GM23338 (cell line): ENCODE measurements around the gene PSMB7. TPM values are rescaled to one million over a fixed set of nuclear protein-coding genes. Genes with fewer than 3 reads are reported as not detected.

Experiments used
- ATAC-seq: fragments of 200-7000 bp; cut with Tn5 transposase; 3 replicates; pipeline ENCODE4 v1.9.1; 2020
- DNase-seq: peaks from one replicate; pipeline ENCODE4 v3.0.0-alpha.2; 2015; ENCODE audit warnings: low spot score
- H2AFZ ChIP-seq: fragments of 200-600 bp; sonication (generic); 2 replicates; pipeline ENCODE4 v1.8.0; 2016; ENCODE audit warnings: antibody characterized with exemption, mild to moderate bottlenecking, moderate library complexity
- H3F3A ChIP-seq: fragments of 200-600 bp; sonication (generic); replicated peaks from 2 replicates; pipeline ENCODE4 v1.8.0; 2017; ENCODE audit warnings: antibody characterized with exemption, mixed run types, low read depth
- H3K27ac ChIP-seq: fragments of 200-600 bp; sonication (generic); 2 replicates; pipeline ENCODE4 v1.6.1; 2016; ENCODE audit warnings: low read depth
- H3K27me3 ChIP-seq: fragments of 200-600 bp; sonication (generic); 2 replicates; pipeline ENCODE4 v1.8.0; 2016; ENCODE audit warnings: mild to moderate bottlenecking, mixed run types, moderate library complexity; ENCODE audit not compliant: insufficient read depth
- H3K36me3 ChIP-seq: fragments of 200-600 bp; sonication (generic); 2 replicates; pipeline ENCODE4 v1.8.0; 2016; ENCODE audit warnings: mild to moderate bottlenecking; ENCODE audit not compliant: insufficient read depth
- H3K4me1 ChIP-seq: fragments of 200-600 bp; sonication (generic); 2 replicates; pipeline ENCODE4 v1.8.0; 2016; ENCODE audit warnings: mild to moderate bottlenecking, moderate library complexity; ENCODE audit not compliant: insufficient read depth
- H3K4me2 ChIP-seq: fragments of 200-600 bp; sonication (generic); 2 replicates; pipeline ENCODE4 v1.7.1; 2017; ENCODE audit warnings: mixed run types
- H3K4me3 ChIP-seq: fragments of 200-600 bp; sonication (generic); 2 replicates; pipeline ENCODE4 v1.6.1; 2016; ENCODE audit warnings: mixed run types
- H3K79me2 ChIP-seq: fragments of 200-600 bp; sonication (generic); replicated peaks from 2 replicates; pipeline ENCODE4 v1.8.0; 2017; ENCODE audit warnings: mild to moderate bottlenecking; ENCODE audit not compliant: insufficient read depth
- H3K9me2 ChIP-seq: fragments of 200-600 bp; sonication (generic); 2 replicates; pipeline ENCODE4 v1.8.0; 2017; ENCODE audit not compliant: insufficient read depth
- H4K20me1 ChIP-seq: fragments of 200-600 bp; sonication (generic); replicated peaks from 2 replicates; pipeline ENCODE4 v1.8.0; 2017; ENCODE audit warnings: mild to moderate bottlenecking; ENCODE audit not compliant: insufficient read depth
- H3K27ac Mint-ChIP-seq: 2 replicates; pipeline ENCODE4 v1.8.0; 2020; ENCODE audit warnings: inconsistent platforms, mild to moderate bottlenecking, moderate library complexity, mixed read lengths
- H3K27me3 Mint-ChIP-seq: 3 replicates; pipeline ENCODE4 v1.8.0; 2022; ENCODE audit warnings: low read depth, mild to moderate bottlenecking, moderate library complexity, mixed read lengths, inconsistent platforms; ENCODE audit not compliant: insufficient read depth, poor library complexity
- H3K36me3 Mint-ChIP-seq: 3 replicates; pipeline ENCODE4 v1.8.0; 2021; ENCODE audit warnings: low read depth, mild to moderate bottlenecking, inconsistent platforms, moderate library complexity, mixed read lengths
- H3K4me1 Mint-ChIP-seq: 3 replicates; pipeline ENCODE4 v1.8.0; 2020; ENCODE audit warnings: mild to moderate bottlenecking, inconsistent platforms, mixed read lengths
- H3K4me3 Mint-ChIP-seq: 3 replicates; pipeline ENCODE4 v1.8.0; 2021; ENCODE audit warnings: moderate library complexity, mild to moderate bottlenecking, inconsistent platforms, mixed read lengths
- H3K9me3 Mint-ChIP-seq: 3 replicates; pipeline ENCODE4 v1.8.0; 2020; ENCODE audit warnings: moderate library complexity, mild to moderate bottlenecking, inconsistent platforms, mixed read lengths
- CREB1 ChIP-seq: fragments of 250-450 bp; sonication (Bioruptor Pico); IDR thresholded peaks from 2 replicates; pipeline ENCODE4 v1.5.0; 2020; ENCODE audit warnings: low read depth, mild to moderate bottlenecking, moderate library complexity
- CTCF ChIP-seq, 2 experiments: fragments of 200-600 bp in 1 of 2; sonication (generic) in 1 of 2; conservative IDR thresholded peaks; 2 replicates each; pipeline versions ENCODE4 v1.5.1 to v1.6.1; 2016 to 2017; ENCODE audit warnings: antibody characterized with exemption in 2 of 2, low read depth in 2 of 2, mild to moderate bottlenecking in 2 of 2, moderate library complexity in 1 of 2
- ETS1 ChIP-seq: IDR thresholded peaks from 2 replicates; pipeline ENCODE4 v1.6.1; 2016; ENCODE audit warnings: antibody characterized with exemption
- EZH2 ChIP-seq: fragments of 200-600 bp; sonication (generic); IDR thresholded peaks from one replicate; pipeline ENCODE4 v1.8.0; 2017; ENCODE audit warnings: antibody characterized with exemption, mild to moderate bottlenecking, low read depth; ENCODE audit not compliant: unreplicated experiment
- EZH2phosphoT487 ChIP-seq: fragments of 200-600 bp; sonication (generic); IDR thresholded peaks from one replicate; pipeline ENCODE4 v1.8.1; 2018; ENCODE audit warnings: antibody characterized with exemption; ENCODE audit not compliant: unreplicated experiment
- JUNB ChIP-seq: IDR thresholded peaks from one replicate; pipeline ENCODE4 v1.6.1; 2016; ENCODE audit warnings: antibody characterized with exemption; ENCODE audit not compliant: unreplicated experiment
- NANOG ChIP-seq: IDR thresholded peaks from 2 replicates; pipeline ENCODE4 v1.6.1; 2016; ENCODE audit warnings: antibody characterized with exemption, borderline replicate concordance
- POLR2AphosphoS5 ChIP-seq: IDR thresholded peaks from 2 replicates; pipeline ENCODE4 v1.6.1; 2016; ENCODE audit warnings: antibody characterized with exemption, low read depth
- REST ChIP-seq: IDR thresholded peaks from one replicate; pipeline ENCODE4 v1.6.1; 2018; ENCODE audit warnings: antibody characterized with exemption; ENCODE audit not compliant: unreplicated experiment
- STAT1 ChIP-seq: IDR thresholded peaks from one replicate; pipeline ENCODE4 v1.6.1; 2016; ENCODE audit warnings: antibody characterized with exemption; ENCODE audit not compliant: unreplicated experiment
- ZNF114 ChIP-seq: fragments of 250-450 bp; sonication (Bioruptor Pico); IDR thresholded peaks from 2 replicates; pipeline ENCODE4 v1.5.0; 2020; ENCODE audit warnings: mild to moderate bottlenecking, moderate library complexity
- ZNF331 ChIP-seq: fragments of 250-450 bp; sonication (Bioruptor Pico); IDR thresholded peaks from 2 replicates; pipeline ENCODE4 v1.5.0; 2020; ENCODE audit warnings: low read depth, mild to moderate bottlenecking, moderate library complexity
- polyA plus RNA-seq: library from polyadenylated mRNA; unstranded; fragments of >200 nt; fragmentation: Nextera tagmentation; extraction: Ambion mirVana; gene quantifications from 2 replicates; pipeline ENCODE4 v1.2.1, GENCODE V29; 2016
- total RNA-seq: library from RNA; depleted of rRNA; stranded (reverse); fragments of >200 nt; shearing (Covaris generic); gene quantifications from 2 replicates; pipeline ENCODE4 v1.2.3, GENCODE V29; 2014

Gene PSMB7
- total and polyA plus RNA-seq, 2 experiments from 2014 or later = 255 to 268 TPM

GRCh38 chr9:124439086-124439485 lies 23.8 kb upstream of the PSMB7 start:
- H3K27ac Mint-ChIP-seq = no peak overlapping the region
- Histone ChIP-seq H3K27ac (no peak overlapping the region), H3K79me2 (no peaks in the 10 kb centered on the region), H3K4me3 (no peak overlapping the region), H4K20me1 (no peaks in the 10 kb centered on the region), H3K27me3 (no peaks in the 10 kb centered on the region), H3F3A (no peaks in the 10 kb centered on the region), H3K36me3 (no peaks in the 10 kb centered on the region), H3K9me2 (no peaks in the 10 kb centered on the region), H3K4me1 (no peaks in the 10 kb centered on the region), H3K4me2 (no peak overlapping the region), H2AFZ (no peak overlapping the region)
- no peak overlapping the region for H3K4me3 Mint-ChIP-seq
- H3K27me3 Mint-ChIP-seq = peaks cover 3% of the 10 kb centered on the region
- ATAC-seq (no peak), DNase-seq (no peak)
- H3K9me3 Mint-ChIP-seq = no peaks in the 10 kb centered on the region; the same call in 2 of the 3 replicates
- H3K4me1 Mint-ChIP-seq = no peaks in the 10 kb centered on the region; the same call in 2 of the 3 replicates
- TF ChIP-seq ZNF331 (CRISPR knock-in tag) (no peak), EZH2 (no peak), ETS1 (no peak), STAT1 (no peak)
- no peaks in the 10 kb centered on the region for H3K36me3 Mint-ChIP-seq

- no peaks in the 10 kb centered on the region for H3K9me2 ChIP-seq
- Mint-ChIP-seq H3K4me1 (no peaks in the 10 kb centered on the region; the same call in 2 of the 3 replicates), H3K36me3 (no peaks in the 10 kb centered on the region), H3K27ac (no peak overlapping the region), H3K4me3 (no peak overlapping the region), H3K9me3 (no peaks in the 10 kb centered on the region; the same call in 2 of the 3 replicates), H3K27me3 (peaks cover 3% of the 10 kb centered on the region)
- H3K4me3 ChIP-seq = no peak overlapping the region
- no peak overlapping the region for H3K4me2 ChIP-seq
- peak overlapping the region; percentile 38; the same call in 1 of the 2 replicates for H2AFZ ChIP-seq
- DNase-seq (no peak), ATAC-seq (no peak)
- H3K27me3 ChIP-seq = no peaks in the 10 kb centered on the region
- no peaks in the 10 kb centered on the region for H3K79me2 ChIP-seq
- no peaks in the 10 kb centered on the region for H3K4me1 ChIP-seq
- H3K27ac ChIP-seq = no peak overlapping the region
- no peaks in the 10 kb centered on the region for H3K36me3 ChIP-seq
- no peaks in the 10 kb centered on the region for H4K20me1 ChIP-seq
- no peaks in the 10 kb centered on the region for H3F3A ChIP-seq
- TF ChIP-seq CREB1 (CRISPR knock-in tag) = no peak
- TF ChIP-seq POLR2AphosphoS5 = no peak
- no peak for TF ChIP-seq ZNF114
- TF ChIP-seq JUNB = no peak
- no peak for TF ChIP-seq ETS1
- TF ChIP-seq EZH2phosphoT487 = no peak
- TF ChIP-seq REST = no peak
- TF ChIP-seq NANOG = no peak
- no peak for TF ChIP-seq CTCF (conservative IDR thresholded peaks at IDR 0.05; ENCODE audit: low read depth in 2 of 2)
- TF ChIP-seq ZNF331 (CRISPR knock-in tag) = no peak
- TF ChIP-seq STAT1 = no peak
- no peak for TF ChIP-seq EZH2
Measured at GRCh38 chr9:124438091-124438490, 22.8 kb upstream of the PSMB7 start.
